ENCODE measurements around the gene SSBP4. TPM values are rescaled to one million over a fixed set of nuclear protein-coding genes. Genes with fewer than 3 reads are reported as not detected.

SSBP4 gene
- total RNA-seq, 1 experiment from 2014 or later, result 73.0 TPM

- Histone ChIP-seq H3K27ac (no peak overlapping the region), H3K27me3 (no peaks in the 10 kb centered on the region), H3K9me3 (replicated peaks) (no peaks in the 10 kb centered on the region), H3K36me3 (peaks cover 5% of the 10 kb centered on the region; the same call in 1 of the 2 replicates), H3K4me1 (peaks cover 18% of the 10 kb centered on the region), H3K4me3 (no peak overlapping the region)
- DNase-seq, result no peak
These were observed 11.4 kb downstream of the SSBP4 start for GRCh38 chr19:18430417-18431144.

- H3K4me1 ChIP-seq, result peaks cover 18% of the 10 kb centered on the region
- H3K9me3 ChIP-seq (replicated peaks), result no peaks in the 10 kb centered on the region
- H3K4me3 ChIP-seq, result no peak overlapping the region
- no peaks in the 10 kb centered on the region for H3K27me3 ChIP-seq
- H3K27ac ChIP-seq, result no peak overlapping the region
- H3K36me3 ChIP-seq, result peaks cover 5% of the 10 kb centered on the region; the same call in 1 of the 2 replicates
- DNase-seq, result no peak
These were observed 12.4 kb downstream of the SSBP4 start for GRCh38 chr19:18431351-18432197.

GRCh38 chr19:18432275-18433014, 13.2 kb downstream of the SSBP4 start:
- H3K4me1 ChIP-seq, result peaks cover 16% of the 10 kb centered on the region
- DNase-seq, result no peak
- H3K9me3 ChIP-seq (replicated peaks), result no peaks in the 10 kb centered on the region
- H3K27ac ChIP-seq, result no peak overlapping the region
- H3K27me3 ChIP-seq, result no peaks in the 10 kb centered on the region
- peaks cover 5% of the 10 kb centered on the region; the same call in 1 of the 2 replicates for H3K36me3 ChIP-seq
- no peak overlapping the region for H3K4me3 ChIP-seq

GRCh38 chr19:18433015-18433691, 14.0 kb downstream of the SSBP4 start:
- no peak overlapping the region for H3K4me3 ChIP-seq
- H3K27me3 ChIP-seq, result no peaks in the 10 kb centered on the region
- H3K4me1 ChIP-seq, result peaks cover 16% of the 10 kb centered on the region
- peaks cover 5% of the 10 kb centered on the region; the same call in 1 of the 2 replicates for H3K36me3 ChIP-seq
- H3K9me3 ChIP-seq (replicated peaks), result no peaks in the 10 kb centered on the region
- DNase-seq, result no peak
- H3K27ac ChIP-seq, result no peak overlapping the region

- peaks cover 16% of the 10 kb centered on the region for H3K4me1 ChIP-seq
- peaks cover 5% of the 10 kb centered on the region; the same call in 1 of the 2 replicates for H3K36me3 ChIP-seq
- no peak overlapping the region for H3K4me3 ChIP-seq
- H3K27me3 ChIP-seq, result no peaks in the 10 kb centered on the region
- no peak for DNase-seq
- no peak overlapping the region for H3K27ac ChIP-seq
- H3K9me3 ChIP-seq (replicated peaks), result no peaks in the 10 kb centered on the region
These were observed 14.7 kb downstream of the SSBP4 start for GRCh38 chr19:18433735-18434398.

GRCh38 chr19:18434411-18435175, 15.4 kb downstream of the SSBP4 start:
- peaks cover 5% of the 10 kb centered on the region; the same call in 1 of the 2 replicates for H3K36me3 ChIP-seq
- H3K4me3 ChIP-seq, result no peak overlapping the region
- no peak overlapping the region for H3K27ac ChIP-seq
- H3K9me3 ChIP-seq (replicated peaks), result no peaks in the 10 kb centered on the region
- peaks cover 22% of the 10 kb centered on the region for H3K4me1 ChIP-seq
- no peak for DNase-seq
- H3K27me3 ChIP-seq, result no peaks in the 10 kb centered on the region

GRCh38 chr19:18435178-18435841, 16.1 kb downstream of the SSBP4 start:
- H3K4me1 ChIP-seq, result peaks cover 22% of the 10 kb centered on the region
- no peak overlapping the region for H3K27ac ChIP-seq

GRCh38 chr19:18435842-18436670, 16.9 kb downstream of the SSBP4 start:
- Histone ChIP-seq H3K4me3 (peak overlapping the region; percentile 54), H3K4me1 (peaks cover 22% of the 10 kb centered on the region)

More at GRCh38 chr19:18435178-18435841, 16.1 kb downstream of the SSBP4 start:
- Histone ChIP-seq H3K4me3 (no peak overlapping the region), H3K27me3 (no peaks in the 10 kb centered on the region), H3K36me3 (peaks cover 5% of the 10 kb centered on the region; the same call in 1 of the 2 replicates), H3K9me3 (replicated peaks) (no peaks in the 10 kb centered on the region)
- DNase-seq, result no peak

GRCh38 chr19:18436671-18437490, 17.7 kb downstream of the SSBP4 start:
- DNase-seq, result peak; percentile 75 to 78
- H3K27ac ChIP-seq, result peak overlapping the region; percentile 30
- peaks cover 5% of the 10 kb centered on the region; the same call in 1 of the 2 replicates for H3K36me3 ChIP-seq
- no peaks in the 10 kb centered on the region for H3K9me3 ChIP-seq (replicated peaks)
- H3K4me3 ChIP-seq, result peak overlapping the region; percentile 54
- no peaks in the 10 kb centered on the region for H3K27me3 ChIP-seq
- H3K4me1 ChIP-seq, result peaks cover 22% of the 10 kb centered on the region

More at GRCh38 chr19:18435842-18436670, 16.9 kb downstream of the SSBP4 start:
- peak overlapping the region; percentile 30; the same call in 1 of the 2 replicates for H3K27ac ChIP-seq
- H3K27me3 ChIP-seq, result no peaks in the 10 kb centered on the region
- DNase-seq, result no peak
- H3K36me3 ChIP-seq, result peaks cover 5% of the 10 kb centered on the region; the same call in 1 of the 2 replicates
- no peaks in the 10 kb centered on the region for H3K9me3 ChIP-seq (replicated peaks)

- Histone ChIP-seq H3K4me1 (peaks cover 25% of the 10 kb centered on the region), H3K27ac (peak within 1 kb of the TSS; percentile 30), H3K27me3 (no peaks in the 10 kb centered on the region), H3K9me3 (replicated peaks) (no peaks in the 10 kb centered on the region), H3K36me3 (peaks cover 3% of the 10 kb centered on the region; the same call in 1 of the 2 replicates), H3K4me3 (peak within 1 kb of the TSS; percentile 54)
- no peak for DNase-seq
These were observed 18.5 kb downstream of the SSBP4 start, which contains the start of gene ISYNA1 for GRCh38 chr19:18437491-18438330. Gene ISYNA1 (minus strand): TSS chr19:18438133. CDS start chr19:18437979, 154 bp downstream.
